Activated T-helper 1 cell treated with anti-CD3 and anti-CD28 coated beads, Interleukin-12 subunit alpha, Interleukin-12 subunit beta, Interleukin-2, Interleukin-4 antibody, amounts not matched to agents 30 ng/mL and 10 ng/mL and 1 ng/mL, durations not matched to agents 14 hours and 24 hours and 36 hours (primary cell): Measurements from ENCODE around the gene EMCN. TPM values are rescaled to one million over a fixed set of nuclear protein-coding genes. Genes with fewer than 3 reads are reported as not detected.
"Not testable (repeated sequence)": the region's sequence is repeated elsewhere in the genome, so short reads cannot be mapped to it uniquely, and the experiment has no call there.

Experiments used
- DNase-seq: peaks from one replicate; pipeline ENCODE4 v3.0.0; 2021; ENCODE audit warnings: low spot score
- H3K27ac Mint-ChIP-seq: one replicate; pipeline ENCODE4 v1.8.0; 2021; ENCODE audit warnings: mild to moderate bottlenecking, mixed read lengths
- H3K27me3 Mint-ChIP-seq: one replicate; pipeline ENCODE4 v1.8.0; 2022; ENCODE audit warnings: mild to moderate bottlenecking, moderate library complexity, mixed read lengths; ENCODE audit not compliant: insufficient read depth
- H3K36me3 Mint-ChIP-seq: one replicate; pipeline ENCODE4 v1.8.0; 2021; ENCODE audit warnings: low read depth, mixed read lengths
- H3K4me1 Mint-ChIP-seq: one replicate; pipeline ENCODE4 v1.8.0; 2021; ENCODE audit warnings: low read depth, mixed read lengths
- H3K4me3 Mint-ChIP-seq: one replicate; pipeline ENCODE4 v1.8.0; 2021; ENCODE audit warnings: mild to moderate bottlenecking, moderate library complexity, mixed read lengths
- H3K9me3 Mint-ChIP-seq: one replicate; pipeline ENCODE4 v1.8.0; 2021; ENCODE audit warnings: mixed read lengths
- intact Hi-C: fragments of 100-400 bp; cut with micrococcal nuclease; formaldehyde crosslinking; loops from one replicate; pipeline ENCODE4 v1.15.1; 2024
- total RNA-seq: library from RNA; stranded (reverse); gene quantifications from 2 replicates; pipeline ENCODE4 v1.2.3, GENCODE V29; 2022

Gene EMCN
- total RNA-seq, 1 donor from 2014 or later = not detected

DNA sequence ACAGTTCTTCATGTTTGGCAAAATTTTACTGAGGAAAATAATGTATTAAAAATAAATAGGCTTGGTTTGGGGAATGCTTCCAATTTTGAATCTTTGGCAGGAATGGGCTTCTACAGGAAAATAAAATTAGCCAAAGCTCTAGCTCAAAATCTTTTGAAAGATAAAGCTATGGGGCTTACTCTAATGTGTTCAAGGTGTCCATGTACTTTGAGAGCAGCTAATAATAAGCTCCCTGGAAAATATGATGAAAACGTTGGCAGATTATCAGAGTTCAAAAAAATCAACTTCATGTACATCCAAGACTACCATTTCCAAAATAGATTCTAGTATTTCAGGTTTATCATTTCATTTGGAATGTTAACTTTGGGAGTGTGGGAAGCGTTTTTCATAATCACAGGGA, 158.4 kb downstream of the EMCN start:
- no peaks in the 10 kb centered on the region for H3K36me3 Mint-ChIP-seq
- intact Hi-C loops = no loop called here
- DNase-seq = no peak

DNA sequence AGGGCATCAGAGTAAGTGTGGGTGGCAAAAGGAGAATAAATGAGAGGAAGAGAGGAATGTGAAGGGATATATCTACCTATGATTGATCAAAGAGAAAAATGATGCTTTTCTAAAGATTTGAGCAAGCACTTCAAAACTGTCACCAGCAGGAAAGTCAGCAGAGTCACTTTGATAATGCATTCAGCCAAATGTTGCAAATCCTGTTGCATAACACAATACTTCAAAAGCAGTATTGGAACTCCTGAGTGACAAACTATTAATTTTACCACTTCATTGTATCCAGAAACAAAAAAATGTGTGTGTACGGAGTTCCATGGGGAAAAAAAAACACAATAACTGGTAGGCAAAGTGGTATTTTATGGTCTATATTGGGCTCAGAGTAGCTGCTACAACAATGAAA, 160.3 kb downstream of the EMCN start:
- peaks cover 5% of the 10 kb centered on the region for H3K9me3 Mint-ChIP-seq
- no peak overlapping the region for H3K4me3 Mint-ChIP-seq
- peaks cover 3% of the 10 kb centered on the region for H3K27me3 Mint-ChIP-seq
- DNase-seq = no peak
- no peaks in the 10 kb centered on the region for H3K4me1 Mint-ChIP-seq
- intact Hi-C loops = no loop called here
- no peak overlapping the region for H3K27ac Mint-ChIP-seq
- no peaks in the 10 kb centered on the region for H3K36me3 Mint-ChIP-seq

More for the DNA sequence above, 158.4 kb downstream of the EMCN start:
- Mint-ChIP-seq H3K9me3 (peaks cover 4% of the 10 kb centered on the region), H3K27ac (no peak overlapping the region), H3K4me1 (no peaks in the 10 kb centered on the region), H3K27me3 (peaks cover 3% of the 10 kb centered on the region), H3K4me3 (no peak overlapping the region)

DNA sequence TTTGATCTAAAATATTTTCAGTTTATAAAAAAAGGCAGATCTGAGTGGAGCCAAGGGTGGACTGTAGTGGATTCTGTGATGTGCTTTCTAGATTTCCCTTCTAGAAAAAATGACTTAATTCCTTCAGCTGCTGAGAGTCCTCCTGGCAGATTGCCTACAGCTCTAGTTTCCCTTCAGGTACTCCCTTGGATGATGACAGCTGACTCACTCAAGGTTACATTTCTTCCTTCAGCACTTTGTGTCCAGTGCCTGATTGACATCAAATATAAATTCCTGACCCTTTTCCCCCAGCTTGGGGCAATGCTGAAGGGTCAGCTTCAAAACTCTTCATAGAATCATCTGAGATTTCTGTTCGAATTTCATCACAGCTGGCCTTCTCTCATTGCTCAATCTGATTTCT, 161.7 kb downstream of the EMCN start:
- H3K9me3 Mint-ChIP-seq = peaks cover 12% of the 10 kb centered on the region
- no peak for DNase-seq
- no peaks in the 10 kb centered on the region for H3K4me1 Mint-ChIP-seq
- intact Hi-C loops = no loop called here
- no peak overlapping the region for H3K4me3 Mint-ChIP-seq
- H3K36me3 Mint-ChIP-seq = no peaks in the 10 kb centered on the region
- H3K27ac Mint-ChIP-seq = no peak overlapping the region
- H3K27me3 Mint-ChIP-seq = peaks cover 3% of the 10 kb centered on the region

DNA sequence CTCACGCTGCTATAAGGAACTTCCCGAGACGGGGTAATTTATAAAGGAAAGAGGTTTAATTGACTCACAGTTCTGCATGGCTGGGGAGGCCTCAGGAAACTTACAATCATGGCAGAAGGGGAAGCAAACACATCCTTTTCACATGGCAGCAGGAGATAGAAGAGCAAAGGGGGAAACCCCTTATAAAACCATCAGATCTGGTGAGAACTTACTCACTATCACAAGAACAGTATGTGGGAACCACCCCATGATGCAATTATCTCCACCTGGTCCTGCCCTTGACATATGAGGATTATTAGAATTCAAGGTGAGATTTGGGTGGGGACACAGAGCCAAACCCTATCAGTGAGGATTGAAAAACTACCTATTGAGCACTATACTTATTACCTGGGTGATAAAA, 165.5 kb downstream of the EMCN start:
- H3K4me3 Mint-ChIP-seq, intact Hi-C loops, H3K27me3 Mint-ChIP-seq, H3K4me1 Mint-ChIP-seq, H3K27ac Mint-ChIP-seq, H3K36me3 Mint-ChIP-seq, DNase-seq: not testable (repeated sequence)
- H3K9me3 Mint-ChIP-seq = peaks cover 10% of the 10 kb centered on the region

DNA sequence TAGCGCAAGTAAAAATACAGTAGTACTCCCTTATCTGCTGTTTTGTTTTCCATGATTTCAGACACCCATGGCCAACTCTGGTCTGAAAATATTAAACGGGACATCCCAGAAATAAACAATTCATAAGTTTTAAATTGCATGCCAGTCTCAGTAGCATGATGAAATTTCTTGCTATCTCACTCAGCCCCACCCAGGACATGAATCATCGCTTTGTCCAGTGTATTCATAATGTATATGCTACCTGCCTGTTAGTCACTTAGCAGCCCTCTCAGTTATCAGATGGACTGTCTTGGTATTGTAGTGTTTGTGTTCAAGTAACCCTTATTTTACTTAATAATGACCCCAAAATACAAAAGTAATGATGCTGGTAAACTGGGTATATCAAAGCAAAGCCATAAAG, 169.3 kb downstream of the EMCN start:
- Mint-ChIP-seq H3K4me1 (no peaks in the 10 kb centered on the region), H3K27ac (no peak overlapping the region), H3K27me3 (peaks cover 3% of the 10 kb centered on the region), H3K36me3 (no peaks in the 10 kb centered on the region), H3K4me3 (no peak overlapping the region), H3K9me3 (peaks cover 8% of the 10 kb centered on the region)
- intact Hi-C loops = no loop called here
- no peak for DNase-seq

DNA sequence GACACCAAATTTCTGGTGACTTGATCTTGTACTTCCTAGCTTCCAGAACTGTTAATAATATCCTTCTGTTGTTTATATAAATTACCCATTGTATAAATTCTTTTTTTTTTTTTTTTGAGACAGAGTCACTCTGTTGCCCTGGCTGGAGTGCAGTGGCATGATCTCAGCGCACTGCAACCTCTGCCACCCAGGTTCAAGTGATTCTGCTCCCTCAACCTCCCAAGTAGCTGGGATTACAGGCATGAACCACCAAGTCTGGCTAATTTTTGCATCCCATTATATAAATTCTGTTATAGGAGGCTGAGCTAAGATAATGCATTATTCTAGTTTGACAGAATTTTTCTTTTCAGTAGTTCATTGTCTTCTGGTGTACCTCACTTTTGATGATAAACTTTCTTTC, 170.6 kb downstream of the EMCN start:
- H3K4me1 Mint-ChIP-seq = no peaks in the 10 kb centered on the region
- H3K4me3 Mint-ChIP-seq = no peak overlapping the region
- H3K9me3 Mint-ChIP-seq = peaks cover 4% of the 10 kb centered on the region
- no peak for DNase-seq
- intact Hi-C loops = no loop called here
- H3K27ac Mint-ChIP-seq = no peak overlapping the region
- H3K27me3 Mint-ChIP-seq = peaks cover 3% of the 10 kb centered on the region
- no peaks in the 10 kb centered on the region for H3K36me3 Mint-ChIP-seq

DNA sequence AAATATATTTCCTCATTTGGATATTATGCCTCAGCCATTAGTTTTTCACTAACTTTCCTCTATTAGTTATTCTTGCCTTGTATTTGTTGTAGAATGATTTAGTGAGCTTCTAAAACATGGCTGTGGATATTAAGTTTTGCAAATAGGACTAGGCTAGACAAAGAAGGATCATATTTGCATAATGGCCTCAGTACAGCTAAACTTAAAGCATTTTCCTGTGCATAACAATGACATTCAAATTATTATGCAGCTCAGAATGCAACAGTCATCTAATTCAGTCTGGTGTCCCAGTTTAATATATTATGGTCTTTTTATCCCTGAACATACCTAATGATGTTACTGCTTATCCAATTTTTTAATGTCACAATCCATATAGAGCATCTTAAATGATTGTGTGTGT, 172.2 kb downstream of the EMCN start:
- intact Hi-C loops = no loop called here
- no peak for DNase-seq
- H3K27me3 Mint-ChIP-seq = peaks cover 3% of the 10 kb centered on the region
- H3K9me3 Mint-ChIP-seq = no peaks in the 10 kb centered on the region
- no peak overlapping the region for H3K4me3 Mint-ChIP-seq
- H3K36me3 Mint-ChIP-seq = no peaks in the 10 kb centered on the region
- H3K4me1 Mint-ChIP-seq = no peaks in the 10 kb centered on the region
- no peak overlapping the region for H3K27ac Mint-ChIP-seq
